ENCODE measurements around the gene PLIN4.
A peak's percentile ranks its signal among the peaks of the same experiment; 100 is the strongest.

Gene PLIN4

DNA sequence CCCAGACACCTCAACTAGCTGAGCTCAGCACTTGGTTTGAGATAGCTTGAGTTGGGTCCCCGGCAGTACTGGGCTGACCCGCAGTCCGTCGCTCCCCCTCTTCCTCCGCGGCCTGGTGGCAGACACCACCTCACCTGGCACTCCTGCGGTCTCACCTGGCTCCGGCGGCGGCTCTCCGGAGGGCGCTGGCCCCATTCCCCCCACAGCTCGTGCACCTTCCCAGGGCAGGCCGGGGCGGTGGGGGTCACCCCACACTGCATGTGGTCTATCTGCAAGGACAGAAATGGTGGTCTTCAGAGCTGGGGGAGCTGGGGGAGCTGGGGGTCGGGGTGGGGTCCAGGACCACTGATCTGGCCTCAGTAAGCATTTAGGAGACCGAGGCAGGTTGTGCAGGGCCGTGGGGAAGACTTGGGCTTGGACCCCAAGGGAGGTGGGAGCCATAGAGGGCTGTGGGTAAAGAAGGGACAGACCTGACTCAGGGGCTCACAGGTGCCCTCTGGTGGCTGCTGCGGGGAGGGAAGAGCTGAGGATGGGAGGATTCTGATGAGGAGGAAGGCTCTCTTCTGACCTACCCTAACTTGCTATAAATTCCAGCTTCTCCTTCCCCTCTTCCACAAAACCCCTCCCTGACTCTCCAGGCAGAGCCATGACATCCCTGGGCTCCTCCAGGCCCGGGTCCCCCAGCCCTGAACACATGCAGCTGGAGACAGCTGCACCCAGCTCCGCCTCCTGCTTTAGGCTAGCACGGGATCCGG, 6.7 kb upstream of the PLIN4 start:
- DNase-seq, result peak; percentile 80 to 82

- peak; percentile 37 to 42 for DNase-seq
These were observed 5.2 kb upstream of the PLIN4 start for GRCh38 chr19:4523306-4524110.

DNA sequence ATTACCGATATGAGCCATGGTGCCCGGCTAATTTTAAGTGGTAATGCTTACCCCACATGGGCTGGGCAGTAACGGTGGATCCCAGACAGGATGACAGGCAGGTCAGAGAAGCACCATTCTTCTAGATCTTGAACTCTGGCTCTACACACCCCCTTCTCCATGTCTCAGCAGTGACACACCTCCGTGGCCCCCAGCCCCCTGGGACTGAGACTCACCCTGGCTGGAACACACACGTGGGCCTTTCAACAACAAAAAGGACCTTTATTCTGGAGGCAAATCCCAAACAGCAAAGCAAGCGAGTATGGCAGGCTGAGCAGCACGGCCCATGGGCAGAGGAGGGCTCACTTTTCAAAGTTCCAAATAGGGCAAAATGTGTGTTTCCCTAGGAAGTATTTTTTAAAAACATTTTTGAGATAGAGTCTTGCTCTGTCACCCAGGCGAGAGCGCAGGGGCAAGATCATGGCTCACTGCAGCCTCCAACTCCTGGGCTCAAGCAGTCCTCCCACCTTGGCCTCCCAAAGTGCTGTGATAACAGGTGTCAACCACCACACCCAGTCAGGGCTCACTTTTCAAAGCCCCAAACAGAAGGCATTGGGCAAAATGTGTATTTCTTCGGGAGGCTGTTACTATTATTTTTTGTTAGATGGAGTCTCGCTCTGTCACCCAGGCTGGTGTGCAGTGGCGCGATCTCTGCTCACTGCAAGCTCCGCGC, 4.2 kb upstream of the PLIN4 start:
- no peak for DNase-seq

DNA sequence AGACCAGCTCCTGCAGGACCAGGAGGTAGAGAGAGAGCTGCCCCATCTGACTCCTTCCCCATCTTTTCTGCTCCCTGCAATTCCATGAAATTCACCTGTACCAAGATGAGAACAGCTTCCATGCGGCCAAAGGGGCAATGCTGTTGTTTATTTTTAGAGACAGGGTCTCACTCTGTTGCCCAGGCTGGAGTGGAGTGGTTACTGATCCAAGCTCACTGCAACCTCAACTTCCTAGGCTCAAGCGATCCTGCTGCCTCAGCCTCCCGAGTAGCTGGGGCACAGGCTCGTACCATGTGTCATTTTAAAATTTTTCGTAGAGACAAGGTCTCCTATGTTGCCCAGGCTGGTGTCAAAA, 3.6 kb upstream of the PLIN4 start:
- DNase-seq, result no peak

- no peak for DNase-seq
These were observed 3.0 kb upstream of the PLIN4 start for GRCh38 chr19:4521170-4521887.

- no peak for DNase-seq
These were observed 1.4 kb upstream of the PLIN4 start for GRCh38 chr19:4519521-4520277.

DNA sequence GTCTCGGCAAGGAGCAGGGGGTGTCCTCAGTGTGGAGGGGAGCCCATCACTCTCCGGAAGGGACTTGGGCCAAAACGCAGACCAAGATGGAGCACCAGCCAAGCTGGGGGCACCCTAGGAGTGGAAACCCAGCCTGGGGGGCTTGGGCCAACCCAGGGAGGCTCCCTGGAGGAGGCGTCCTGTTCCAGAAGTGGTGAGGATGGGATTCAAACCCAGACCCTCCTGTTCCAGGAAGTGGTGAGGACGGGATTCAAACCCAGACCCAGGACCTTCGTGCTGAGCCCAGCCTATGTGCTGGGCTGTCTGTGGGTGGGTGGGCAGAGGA, 848 bp upstream of the PLIN4 start:
- DNase-seq, result no peak

GRCh38 chr19:4517451-4518057, 732 bp downstream of the PLIN4 start:
- no peak for DNase-seq

GRCh38 chr19:4516939-4517300, 1.4 kb downstream of the PLIN4 start:
- DNase-seq, result no peak

- no peak for DNase-seq
These were observed 1.9 kb downstream of the PLIN4 start for GRCh38 chr19:4516199-4516938.

- no peak for DNase-seq
These were observed 2.6 kb downstream of the PLIN4 start for GRCh38 chr19:4515732-4516131.

GRCh38 chr19:4513248-4513647, 5.0 kb downstream of the PLIN4 start:
- no peak for DNase-seq

GRCh38 chr19:4512070-4512469, 6.2 kb downstream of the PLIN4 start:
- DNase-seq, result no peak

- no peak for DNase-seq
These were observed 6.8 kb downstream of the PLIN4 start for GRCh38 chr19:4511300-4512054.

- no peak for DNase-seq
These were observed 7.6 kb downstream of the PLIN4 start for GRCh38 chr19:4510435-4511255.

DNA sequence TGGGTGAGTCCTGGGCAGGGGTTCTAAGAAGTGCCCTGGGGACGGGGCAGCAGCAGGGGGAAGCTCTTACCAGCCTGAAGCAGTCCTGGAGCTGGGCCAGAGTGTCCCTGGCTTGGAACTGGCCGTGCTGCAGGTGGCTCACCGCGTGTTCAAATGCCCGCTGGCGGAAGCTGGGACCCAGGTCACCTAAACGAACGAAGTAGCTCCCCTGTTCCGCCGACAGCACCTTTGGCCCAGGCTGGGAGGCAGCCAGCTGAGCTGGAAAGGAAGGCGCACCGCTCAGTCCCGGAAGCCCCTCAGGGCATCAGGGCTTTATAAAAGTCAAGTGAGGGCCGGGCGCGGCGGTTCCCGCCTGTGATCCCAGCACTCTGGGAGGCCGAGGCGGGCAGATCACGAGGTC, 9.6 kb downstream of the PLIN4 start:
- DNase-seq, result no peak

GRCh38 chr19:4507804-4508203, 10.5 kb downstream of the PLIN4 start:
- no peak for DNase-seq

DNA sequence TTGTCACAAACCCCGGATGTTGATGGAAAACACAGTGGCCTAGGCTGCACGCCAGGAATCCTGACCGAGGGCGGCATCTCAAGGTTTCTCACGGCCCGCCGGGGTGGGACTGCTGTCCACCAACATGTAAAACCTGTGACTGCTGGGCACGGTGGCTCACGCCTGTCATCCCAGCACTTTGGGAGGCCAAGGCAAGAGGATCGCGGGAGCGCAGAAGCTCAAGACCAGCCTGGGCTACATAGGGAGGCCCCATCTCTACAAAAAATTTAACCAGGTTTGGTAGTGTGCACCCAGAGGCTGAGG, 11.2 kb downstream of the PLIN4 start:
- DNase-seq, result no peak

GRCh38 chr19:4506449-4507149, 11.7 kb downstream of the PLIN4 start:
- no peak for DNase-seq
